ENCODE results near the gene TXNRD2.

The TXNRD2 gene

GRCh38 chr22:19897726-19898125 lies 43.9 kb downstream of the TXNRD2 start:
- Histone ChIP-seq H3K27me3 (no peaks in the 10 kb centered on the region), H3K4me3 (ENCODE audit: low read depth in 1 of 2, low read length in 1 of 2) (no peak overlapping the region), H3K27ac (no peak overlapping the region), H3K9me3 (no peaks in the 10 kb centered on the region), H3K4me1 (ENCODE audit: control insufficient read depth in 1 of 2, insufficient read depth in 1 of 2, low read depth in 1 of 2, low read length in 1 of 2) (no peaks in the 10 kb centered on the region), H3K36me3 (peaks cover 49% of the 10 kb centered on the region)
- TF ChIP-seq, protein P1, sequence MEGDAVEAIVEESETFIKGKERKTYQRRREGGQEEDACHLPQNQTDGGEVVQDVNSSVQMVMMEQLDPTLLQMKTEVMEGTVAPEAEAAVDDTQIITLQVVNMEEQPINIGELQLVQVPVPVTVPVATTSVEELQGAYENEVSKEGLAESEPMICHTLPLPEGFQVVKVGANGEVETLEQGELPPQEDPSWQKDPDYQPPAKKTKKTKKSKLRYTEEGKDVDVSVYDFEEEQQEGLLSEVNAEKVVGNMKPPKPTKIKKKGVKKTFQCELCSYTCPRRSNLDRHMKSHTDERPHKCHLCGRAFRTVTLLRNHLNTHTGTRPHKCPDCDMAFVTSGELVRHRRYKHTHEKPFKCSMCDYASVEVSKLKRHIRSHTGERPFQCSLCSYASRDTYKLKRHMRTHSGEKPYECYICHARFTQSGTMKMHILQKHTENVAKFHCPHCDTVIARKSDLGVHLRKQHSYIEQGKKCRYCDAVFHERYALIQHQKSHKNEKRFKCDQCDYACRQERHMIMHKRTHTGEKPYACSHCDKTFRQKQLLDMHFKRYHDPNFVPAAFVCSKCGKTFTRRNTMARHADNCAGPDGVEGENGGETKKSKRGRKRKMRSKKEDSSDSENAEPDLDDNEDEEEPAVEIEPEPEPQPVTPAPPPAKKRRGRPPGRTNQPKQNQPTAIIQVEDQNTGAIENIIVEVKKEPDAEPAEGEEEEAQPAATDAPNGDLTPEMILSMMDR (IDR thresholded peaks at IDR 0.05): no peak

DNA sequence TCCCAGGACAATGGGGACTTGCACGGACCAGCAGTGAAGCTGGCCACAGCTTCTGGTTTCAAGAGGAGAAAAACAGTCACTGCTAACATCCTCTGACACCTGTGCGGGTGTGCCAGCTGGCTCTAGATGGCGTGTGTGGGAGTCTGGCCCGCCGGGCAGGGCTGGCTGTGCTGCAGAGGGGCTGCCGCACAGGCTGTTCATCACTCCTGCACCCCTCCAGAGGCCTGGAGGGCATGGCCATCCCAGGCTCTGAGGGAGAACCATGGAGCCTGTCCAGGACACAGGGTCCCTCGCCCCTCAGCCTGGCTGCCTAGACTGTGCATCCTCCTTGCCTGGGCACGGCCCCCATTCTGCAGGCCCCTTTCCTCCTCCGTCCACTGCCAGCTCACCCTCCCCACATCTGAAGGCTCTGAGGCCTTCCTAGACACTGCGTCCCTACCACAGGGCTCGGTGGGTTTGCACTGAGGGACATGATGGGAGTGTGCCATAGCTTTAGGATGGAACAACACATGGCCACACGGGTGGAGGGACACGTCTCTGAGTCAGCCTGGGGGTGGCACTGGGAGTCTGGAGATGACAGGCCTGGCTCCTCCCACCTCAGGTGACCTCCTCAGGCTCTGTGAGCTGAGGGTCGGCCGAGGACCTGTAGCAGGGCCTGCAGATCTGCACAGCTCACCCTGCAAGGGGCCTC lies 44.8 kb downstream of the TXNRD2 start:
- peaks cover 5 to 6% of the 10 kb centered on the region in 2 experiments for H3K4me1 ChIP-seq (ENCODE audit: control insufficient read depth in 1 of 2, insufficient read depth in 1 of 2, low read depth in 1 of 2, low read length in 1 of 2)
- no peak overlapping the region for H3K4me3 ChIP-seq (ENCODE audit: low read depth in 1 of 2, low read length in 1 of 2)
- no peak overlapping the region for H3K27ac ChIP-seq
- TF ChIP-seq, protein P1 (IDR thresholded peaks at IDR 0.05): no peak
- no peaks in the 10 kb centered on the region for H3K9me3 ChIP-seq
- no peaks in the 10 kb centered on the region for H3K27me3 ChIP-seq
- H3K36me3 ChIP-seq: peaks cover 47% of the 10 kb centered on the region

- Histone ChIP-seq H3K27me3 (no peaks in the 10 kb centered on the region), H3K36me3 (peaks cover 35% of the 10 kb centered on the region), H3K27ac (no peak overlapping the region), H3K4me3 (ENCODE audit: low read depth in 1 of 2, low read length in 1 of 2) (no peak overlapping the region), H3K9me3 (no peaks in the 10 kb centered on the region), H3K4me1 (ENCODE audit: control insufficient read depth in 1 of 2, insufficient read depth in 1 of 2, low read depth in 1 of 2, low read length in 1 of 2) (peaks cover 19 to 20% of the 10 kb centered on the region in 2 experiments)
- TF ChIP-seq, protein P1 (IDR thresholded peaks at IDR 0.05): no peak
These were observed 46.3 kb downstream of the TXNRD2 start for GRCh38 chr22:19895160-19895849.

DNA sequence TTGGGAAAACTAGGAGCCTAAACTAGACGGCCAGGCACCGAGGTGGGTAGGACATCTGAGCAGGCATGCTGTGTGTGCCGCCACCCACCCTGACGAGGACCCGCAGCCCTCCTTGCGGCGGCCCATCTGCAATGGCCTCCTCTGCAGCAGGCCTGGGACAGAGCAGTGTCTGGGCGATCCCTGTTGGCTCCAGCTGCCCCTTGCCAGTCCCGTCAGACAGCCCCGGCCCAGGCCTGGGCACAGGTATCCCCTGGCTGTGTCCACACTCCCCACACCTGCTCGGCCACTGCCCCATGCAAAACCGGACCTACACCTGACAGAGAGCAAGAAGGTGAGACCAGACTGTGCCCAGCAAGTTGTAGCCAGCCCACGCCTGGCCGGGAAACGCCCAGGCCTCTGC lies 48.3 kb downstream of the TXNRD2 start:
- Histone ChIP-seq H3K9me3 (no peaks in the 10 kb centered on the region), H3K27me3 (no peaks in the 10 kb centered on the region), H3K4me3 (ENCODE audit: low read depth in 1 of 2, low read length in 1 of 2) (no peak overlapping the region), H3K4me1 (ENCODE audit: control insufficient read depth in 1 of 2, insufficient read depth in 1 of 2, low read depth in 1 of 2, low read length in 1 of 2) (peaks cover 19 to 21% of the 10 kb centered on the region in 2 experiments), H3K36me3 (peaks cover 28% of the 10 kb centered on the region), H3K27ac (no peak overlapping the region)
- TF ChIP-seq, protein P1 (IDR thresholded peaks at IDR 0.05): no peak

DNA sequence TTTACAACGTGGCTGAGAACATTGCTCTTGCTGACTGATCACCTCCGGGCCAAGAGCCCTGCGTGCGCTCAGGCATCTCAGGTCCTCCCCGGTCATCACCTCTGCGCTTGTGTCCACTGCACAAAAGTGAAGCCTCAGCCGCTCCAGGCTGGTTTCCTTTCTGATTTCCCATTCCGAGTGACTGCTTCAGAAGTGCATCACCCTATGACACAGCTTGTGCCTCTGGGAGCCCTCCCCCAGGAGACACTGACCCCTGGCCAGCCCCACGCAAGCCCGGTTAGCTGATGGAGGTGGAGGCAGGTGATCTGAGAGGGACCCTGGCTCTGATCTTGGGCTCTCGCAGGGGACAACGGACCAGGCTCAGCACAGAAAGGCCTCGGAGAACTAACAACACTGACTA lies 48.7 kb downstream of the TXNRD2 start:
- Histone ChIP-seq H3K4me1 (ENCODE audit: control insufficient read depth in 1 of 2, insufficient read depth in 1 of 2, low read depth in 1 of 2, low read length in 1 of 2) (peaks cover 23 to 25% of the 10 kb centered on the region in 2 experiments), H3K9me3 (no peaks in the 10 kb centered on the region), H3K27me3 (no peaks in the 10 kb centered on the region), H3K4me3 (ENCODE audit: low read depth in 1 of 2, low read length in 1 of 2) (no peak overlapping the region), H3K27ac (no peak overlapping the region), H3K36me3 (peaks cover 24% of the 10 kb centered on the region)
- TF ChIP-seq, protein P1 (IDR thresholded peaks at IDR 0.05): no peak
